AG20443 (cell line): ENCODE data around the gene PRKD1.
A peak's percentile ranks its signal among the peaks of the same experiment; 100 is the strongest.
"Not testable (repeated sequence)": the region's sequence is repeated elsewhere in the genome, so short reads cannot be mapped to it uniquely, and the experiment has no call there.

Experiments
- DNase-seq: peaks from one replicate; pipeline ENCODE4 v3.0.0; 2012; ENCODE audit warnings: low spot score, mixed read lengths

PRKD1 gene

GRCh38 chr14:29738950-29739349 is 188.7 kb downstream of the PRKD1 start:
- DNase-seq = no peak

DNA sequence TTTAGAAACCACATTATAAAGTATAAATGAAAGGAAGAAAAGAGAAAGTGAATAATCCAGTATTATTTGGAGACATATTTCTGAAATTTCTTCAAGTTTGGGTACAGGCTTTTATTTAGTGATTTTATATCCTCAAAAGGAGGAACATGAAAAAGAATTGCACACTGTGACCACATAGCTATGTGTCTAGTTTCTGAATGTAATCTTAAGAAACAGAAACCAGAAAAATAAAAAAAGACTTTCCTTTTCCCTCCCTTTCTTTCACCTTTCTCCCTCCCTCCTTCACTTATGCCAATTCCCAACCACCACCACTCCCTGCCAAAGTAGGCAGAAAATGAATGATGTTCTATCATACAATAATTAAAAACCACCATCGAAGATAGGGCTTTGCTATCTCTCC is 189.6 kb downstream of the PRKD1 start:
- DNase-seq = no peak

GRCh38 chr14:29735459-29735858 is 192.2 kb downstream of the PRKD1 start:
- no peak for DNase-seq

DNA sequence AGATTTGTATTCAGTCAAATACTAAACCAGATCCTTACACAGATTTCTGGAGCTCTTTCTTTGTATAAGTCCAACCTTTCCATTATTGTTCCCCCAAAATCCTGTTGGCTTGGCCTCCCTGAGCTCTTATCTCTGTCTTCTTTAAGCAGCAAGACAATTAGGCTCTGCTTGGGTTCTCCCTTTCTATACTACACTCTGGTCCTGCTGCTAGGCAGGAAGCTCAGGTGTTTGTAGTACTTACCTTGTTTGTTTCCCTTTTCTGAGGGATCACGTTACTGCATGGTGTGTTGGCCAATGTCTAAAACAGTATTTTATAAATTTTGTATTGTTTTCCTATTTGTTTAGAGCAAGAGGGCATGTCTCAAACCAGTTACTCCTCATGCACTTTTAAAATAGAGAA is 192.9 kb downstream of the PRKD1 start:
- no peak for DNase-seq

- peak; percentile 58 for DNase-seq
These were observed 200.9 kb downstream of the PRKD1 start for GRCh38 chr14:29726560-29727331.

- DNase-seq = no peak
These were observed 202.7 kb downstream of the PRKD1 start for GRCh38 chr14:29724991-29725390.

GRCh38 chr14:29722831-29723230 is 204.8 kb downstream of the PRKD1 start:
- DNase-seq = no peak

DNA sequence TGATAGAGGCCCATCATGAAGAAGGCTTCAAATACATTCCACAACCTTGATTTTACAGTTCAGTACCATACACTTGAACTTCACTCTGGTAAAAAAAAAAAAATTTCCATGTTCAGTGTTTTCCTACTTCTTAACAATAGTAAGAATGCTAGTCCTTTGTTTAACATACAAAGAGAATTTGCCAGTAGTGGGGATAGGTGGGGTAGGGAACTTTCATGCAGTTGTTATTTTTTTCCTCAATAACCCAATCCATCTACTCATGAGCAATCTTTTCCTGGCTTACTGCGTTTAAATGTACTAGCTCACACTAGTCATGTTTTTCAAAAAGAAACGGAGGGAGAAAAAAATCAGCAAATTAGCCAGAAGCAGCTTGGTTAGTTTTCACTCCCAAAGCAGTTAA is 206.1 kb downstream of the PRKD1 start:
- DNase-seq = no peak

GRCh38 chr14:29717901-29718300 is 209.7 kb downstream of the PRKD1 start:
- peak; percentile 12 for DNase-seq

GRCh38 chr14:29716150-29716549 is 211.5 kb downstream of the PRKD1 start:
- no peak for DNase-seq

DNA sequence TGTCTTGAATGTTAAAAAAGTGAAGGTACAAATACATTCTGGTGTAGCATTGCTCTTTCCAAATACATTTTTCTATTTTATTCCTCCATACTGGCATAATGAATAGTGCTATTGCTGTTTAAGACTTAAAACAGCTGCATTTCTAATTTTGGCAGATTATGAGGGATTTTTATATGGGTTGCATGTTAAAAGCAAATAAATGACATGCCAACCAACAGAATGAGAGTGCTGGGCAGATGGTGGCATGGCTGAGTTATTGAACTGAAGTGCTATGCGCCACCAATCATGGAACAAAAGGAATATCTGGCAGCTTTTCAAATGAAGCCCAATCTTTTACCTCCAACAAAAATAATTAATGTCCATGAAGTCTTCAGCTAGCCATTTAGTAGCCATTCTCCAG is 215.0 kb downstream of the PRKD1 start:
- no peak for DNase-seq

GRCh38 chr14:29710015-29710414 is 217.6 kb downstream of the PRKD1 start:
- DNase-seq = no peak

GRCh38 chr14:29709490-29709889 is 218.2 kb downstream of the PRKD1 start:
- peak; percentile 7 for DNase-seq

DNA sequence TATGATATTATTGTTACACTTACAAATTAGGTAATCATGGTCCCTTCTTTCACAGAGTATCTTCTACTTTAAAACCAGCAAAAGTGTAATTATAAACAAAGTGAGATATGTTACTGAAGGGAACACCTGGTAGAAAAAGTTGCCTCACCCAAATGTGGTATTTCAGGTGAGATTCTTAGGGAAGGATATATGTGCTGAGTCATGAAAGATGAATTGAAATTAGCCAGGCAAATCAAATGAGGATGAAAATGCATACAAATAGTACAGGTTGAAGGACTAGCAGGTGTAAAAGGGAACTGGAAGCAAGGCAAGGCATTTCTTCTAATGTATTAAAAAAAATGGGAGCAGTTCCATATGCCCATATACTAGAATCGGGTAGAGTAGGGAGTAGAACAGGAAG is 220.9 kb downstream of the PRKD1 start:
- DNase-seq = no peak

DNA sequence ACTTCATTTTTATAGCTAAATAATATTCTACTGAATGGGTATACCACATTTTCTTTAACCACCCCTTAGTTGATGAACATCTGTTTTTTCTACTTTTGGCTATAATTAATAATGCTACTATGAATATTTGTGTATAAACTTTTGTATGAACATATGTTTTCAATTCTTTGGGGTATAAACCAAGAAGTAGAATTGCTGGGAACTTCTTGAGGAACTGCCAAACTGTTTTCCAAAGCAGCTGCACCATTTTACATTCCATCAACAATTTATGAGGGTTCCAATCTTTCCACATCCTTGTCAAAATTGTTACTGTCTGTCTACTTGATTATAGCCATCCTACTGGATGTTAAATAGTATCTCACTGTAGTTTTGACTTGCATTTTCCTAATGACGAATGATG is 221.8 kb downstream of the PRKD1 start:
- no peak for DNase-seq

DNA sequence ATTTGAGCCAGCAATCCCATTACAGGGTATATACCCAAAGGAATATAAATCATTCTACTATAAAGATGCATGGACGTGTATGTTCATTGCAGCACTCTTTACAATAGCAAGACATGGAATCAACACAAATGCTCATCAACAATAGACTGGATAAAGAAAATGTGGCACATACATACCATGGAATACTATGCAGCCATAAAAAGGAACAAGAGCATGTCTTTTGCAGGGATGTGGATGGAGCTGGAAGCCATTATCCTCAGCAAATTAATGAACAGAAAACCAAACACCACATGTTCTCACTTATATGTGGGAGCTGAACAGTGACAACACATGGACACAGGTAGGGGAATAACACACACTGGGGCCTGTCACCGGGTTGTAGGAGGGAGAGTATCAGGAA is 238.1 kb downstream of the PRKD1 start:
- DNase-seq = not testable (repeated sequence)

DNA sequence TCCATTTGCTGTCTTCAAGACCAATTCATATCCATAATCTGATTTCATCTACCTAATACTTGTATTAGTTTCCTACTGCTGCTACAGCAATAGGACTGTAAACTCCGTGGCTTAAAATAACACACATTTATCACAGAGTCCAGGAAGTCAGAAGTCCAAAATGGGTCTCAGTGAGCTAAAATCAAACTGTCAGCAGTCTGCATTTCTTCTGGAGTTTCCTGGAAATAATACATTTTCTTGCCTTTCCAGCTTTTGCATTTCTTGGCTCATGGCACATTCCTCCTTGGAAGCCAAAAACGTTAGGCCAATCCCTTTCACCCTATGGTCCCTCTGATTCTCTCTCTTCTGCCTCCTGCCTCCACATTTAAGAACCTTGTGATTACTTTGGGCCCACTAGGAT is 239.8 kb downstream of the PRKD1 start:
- no peak for DNase-seq

- no peak for DNase-seq
These were observed 240.4 kb downstream of the PRKD1 start for GRCh38 chr14:29687071-29687765.

- DNase-seq = no peak
These were observed 242.7 kb downstream of the PRKD1 start for GRCh38 chr14:29684926-29685325.

GRCh38 chr14:29682789-29683188 is 244.9 kb downstream of the PRKD1 start:
- DNase-seq = no peak

DNA sequence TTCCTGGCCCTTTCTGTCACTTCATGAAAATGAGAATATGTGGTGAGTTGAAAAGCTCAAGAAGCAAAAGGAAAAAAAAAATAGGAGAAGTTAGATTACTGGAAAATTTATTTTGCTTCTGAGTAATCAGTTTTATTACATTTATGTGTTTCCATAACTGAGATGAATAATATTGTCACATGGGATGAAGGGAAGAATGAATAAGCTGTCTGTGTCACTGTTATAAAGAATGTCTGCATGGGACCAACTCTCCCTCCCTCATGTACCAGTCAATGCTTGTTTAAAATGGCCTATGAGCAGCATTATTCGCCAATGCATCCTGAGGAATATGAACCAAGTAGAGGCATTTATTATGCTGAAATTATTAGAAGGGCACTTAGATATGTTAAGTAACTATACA is 246.3 kb downstream of the PRKD1 start:
- DNase-seq = peak; percentile 16

DNA sequence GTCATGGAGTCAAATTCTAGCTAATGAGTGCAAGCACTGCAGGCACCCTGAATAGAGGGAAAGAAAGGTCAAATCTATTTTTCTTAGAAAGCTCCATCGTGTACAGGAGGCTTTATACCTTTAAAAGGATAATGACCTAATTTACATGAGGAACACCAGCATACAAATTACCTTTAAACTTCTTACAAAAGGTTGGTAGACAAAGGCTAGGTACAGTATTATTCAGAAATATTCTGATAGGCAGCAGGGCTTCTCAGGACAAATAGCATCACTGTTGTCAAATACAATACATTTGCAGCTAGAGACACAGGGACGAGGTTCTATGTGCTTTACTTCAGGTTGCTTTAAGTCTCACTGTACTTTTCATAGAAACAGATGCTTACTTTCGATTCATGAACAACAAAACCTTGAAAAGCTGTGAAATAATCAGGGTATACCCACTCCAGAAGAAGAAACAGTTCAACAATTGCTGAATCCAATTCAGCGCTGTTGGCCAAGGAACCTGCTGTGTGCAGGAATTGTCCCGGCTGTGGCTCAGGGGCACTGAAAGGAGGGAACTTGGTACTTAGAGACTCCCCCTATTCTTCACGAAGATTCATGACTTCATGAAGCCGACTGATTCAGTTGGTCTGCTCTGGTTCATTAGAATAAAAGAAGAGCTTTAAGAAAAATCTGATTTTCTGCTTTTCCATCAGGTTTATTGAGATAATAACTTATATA is 252.9 kb downstream of the PRKD1 start:
- DNase-seq = no peak

GRCh38 chr14:29672831-29673230 is 254.8 kb downstream of the PRKD1 start:
- no peak for DNase-seq
